Endothelial cell of umbilical vein (primary cell): Measurements from ENCODE around the gene PLOD1. TPM values are rescaled to one million over a fixed set of nuclear protein-coding genes. Genes with fewer than 3 reads are reported as not detected.

Experiments used
- BruUV-seq: library from RNA; stranded (reverse); fragments of 400-500 nt; replicated peaks from 2 replicates; lab custom pipeline; 2021; lab: Mats Ljungman, UMichigan
- CTCF ChIA-PET: fragments of 300-600, 350-600 bp; sonication (Branson Sonifier 250); formaldehyde crosslinking; loops from one replicate; lab custom pipeline; 2021; ENCODE audit warnings: antibody characterized with exemption, inconsistent platforms; lab: Charles Lee
- POLR2A ChIA-PET: fragments of 300-600, 350-600 bp; sonication (Branson Sonifier 250); formaldehyde crosslinking; loops from one replicate; lab custom pipeline; 2021; ENCODE audit warnings: antibody characterized with exemption, inconsistent platforms; lab: Charles Lee
- DNase-seq: peaks from one replicate; pipeline ENCODE4 v3.0.0-alpha.2; 2011; ENCODE audit warnings: low read depth, low spot score
- FAIRE-seq: peaks from 2 replicates; lab custom pipeline; 2011; peaks lifted over from hg19 to GRCh38; lab: Jason Lieb, UNC
- H2AFZ ChIP-seq: 2 replicates; pipeline ENCODE4 v1.6.0; 2012; ENCODE audit warnings: low read depth, low read length, control low read depth, inconsistent platforms
- H3K27ac ChIP-seq: 2 replicates; pipeline ENCODE4 v1.5.1; 2011; ENCODE audit warnings: low read depth, mild to moderate bottlenecking, control low read depth, low read length, moderate library complexity; ENCODE audit not compliant: insufficient read depth
- H3K27me3 ChIP-seq, 2 experiments: 2 replicates each; pipeline versions ENCODE4 v1.6.0 to v1.6.1; 2011; ENCODE audit warnings: low read length in 2 of 2, mixed read lengths in 1 of 2; ENCODE audit not compliant: control insufficient read depth in 2 of 2, insufficient read depth in 2 of 2
- H3K36me3 ChIP-seq, 2 experiments: 2 replicates in 1 of 2; 3 replicates in 1 of 2; pipeline ENCODE4 v1.5.1; 2011; ENCODE audit warnings: low read length in 2 of 2, mild to moderate bottlenecking in 1 of 2, moderate library complexity in 1 of 2; ENCODE audit not compliant: control insufficient read depth in 2 of 2, insufficient read depth in 2 of 2; ENCODE audit errors: extremely low read depth in 1 of 2
- H3K4me1 ChIP-seq: 3 replicates; pipeline ENCODE4 v1.5.1; 2011; ENCODE audit warnings: mild to moderate bottlenecking, low read length; ENCODE audit not compliant: control insufficient read depth, insufficient read depth; ENCODE audit errors: extremely low read depth
- H3K4me2 ChIP-seq: 2 replicates; pipeline ENCODE4 v1.6.1; 2011; ENCODE audit warnings: low read length, control low read depth, mixed read lengths; ENCODE audit not compliant: insufficient read depth
- H3K4me3 ChIP-seq, 3 experiments: fragments of 200-600 bp in 1 of 3; sonication (generic), shearing (Covaris generic) in 1 of 3; replicated peaks in 1 of 3; 2 replicates each; pipeline ENCODE4 v1.5.1; 2011 to 2016; ENCODE audit warnings: control low read depth in 3 of 3, low read length in 3 of 3, mild to moderate bottlenecking in 2 of 3, inconsistent platforms in 1 of 3, low read depth in 1 of 3, moderate library complexity in 1 of 3; ENCODE audit not compliant: insufficient read depth in 1 of 3
- H3K79me2 ChIP-seq: 2 replicates; pipeline ENCODE4 v1.6.0; 2012; ENCODE audit warnings: low read length, inconsistent platforms; ENCODE audit not compliant: control insufficient read depth, insufficient read depth
- H3K9ac ChIP-seq: replicated peaks from 2 replicates; pipeline ENCODE3; 2011; ENCODE audit warnings: low read length, control low read depth; ENCODE audit not compliant: insufficient read depth; ENCODE audit errors: extremely low read depth
- H3K9me1 ChIP-seq: replicated peaks from 3 replicates; pipeline ENCODE4 v1.6.0; 2011; ENCODE audit warnings: mild to moderate bottlenecking, low read length; ENCODE audit not compliant: control insufficient read depth, insufficient read depth; ENCODE audit errors: extremely low read depth
- H3K9me3 ChIP-seq: replicated peaks from 2 replicates; pipeline ENCODE4 v1.5.1; 2012; ENCODE audit warnings: low read length, inconsistent platforms; ENCODE audit not compliant: control insufficient read depth, insufficient read depth
- H4K20me1 ChIP-seq: replicated peaks from 2 replicates; pipeline ENCODE3; 2011; ENCODE audit warnings: mild to moderate bottlenecking, low read length; ENCODE audit not compliant: control insufficient read depth, insufficient read depth; ENCODE audit errors: extremely low read depth
- CTCF ChIP-seq, 2 donors: IDR thresholded peaks; 1 replicate in 1 of 2; 2 replicates in 1 of 2; pipeline ENCODE4 v1.5.1; 2011; ENCODE audit warnings: low read length in 2 of 2, mild to moderate bottlenecking in 2 of 2, moderate library complexity in 2 of 2, control low read depth in 1 of 2, inconsistent platforms in 1 of 2, low read depth in 1 of 2; ENCODE audit not compliant: insufficient read depth in 1 of 2; ENCODE audit errors: extremely low read depth in 1 of 2
- EZH2 ChIP-seq: IDR thresholded peaks from 2 replicates; pipeline ENCODE4 v1.6.1; 2012; ENCODE audit warnings: borderline replicate concordance, low read depth, mild to moderate bottlenecking, moderate library complexity, low read length, inconsistent platforms; ENCODE audit not compliant: severe bottlenecking
- FOS ChIP-seq: IDR thresholded peaks from 2 replicates; pipeline ENCODE4 v1.6.1; 2011; ENCODE audit warnings: mild to moderate bottlenecking, low read length, moderate library complexity, borderline replicate concordance; ENCODE audit not compliant: insufficient read depth
- GATA2 ChIP-seq: IDR thresholded peaks from 2 replicates; pipeline ENCODE4 v1.7.0; 2011; ENCODE audit warnings: low read depth, mild to moderate bottlenecking, moderate library complexity, mixed read lengths, low read length; ENCODE audit not compliant: insufficient read length, insufficient read depth
- JUN ChIP-seq: IDR thresholded peaks from 2 replicates; pipeline ENCODE4 v1.6.1; 2011; ENCODE audit warnings: borderline replicate concordance, low read depth; ENCODE audit not compliant: insufficient read length, insufficient read depth
- MAX ChIP-seq: IDR thresholded peaks from 2 replicates; pipeline ENCODE4 v1.6.1; 2011; ENCODE audit not compliant: insufficient read depth, insufficient read length
- MYC ChIP-seq: IDR thresholded peaks from one replicate; pipeline ENCODE4 v1.6.1; 2011; ENCODE audit warnings: mild to moderate bottlenecking, low read depth, low read length
- POLR2A ChIP-seq: IDR thresholded peaks from 2 replicates; pipeline ENCODE4 v1.6.1; 2012; ENCODE audit warnings: low read depth, mild to moderate bottlenecking, control low read depth, low read length
- POLR2AphosphoS5 ChIP-seq: IDR thresholded peaks from 2 replicates; pipeline ENCODE4 v1.6.1; 2012; ENCODE audit warnings: low read depth, mild to moderate bottlenecking, control low read depth, low read length, moderate library complexity; ENCODE audit not compliant: insufficient read depth
- dilution Hi-C: fragments of 300-500 bp; cut with MboI; formaldehyde crosslinking; loops from one replicate; pipeline ENCODE4 v1.15.0; 2019; ENCODE audit warnings: low sequenced_read_pairs; ENCODE audit not compliant: extremely low pct_ligation_motif_present
- intact Hi-C: fragments of 100-400 bp; cut with micrococcal nuclease; formaldehyde crosslinking; loops from one replicate; pipeline ENCODE4 v1.10.0; 2022
- polyA plus RNA-seq, 4 experiments: library from polyadenylated mRNA; depleted of rRNA in 3 of 4; stranded (reverse) in 3 of 4; unstranded in 1 of 4; fragments of >200 nt; gene quantifications; 2 replicates each; pipeline versions ENCODE4 v1.2.1 to v1.2.3, GENCODE V29; 2011 to 2012; ENCODE audit warnings: missing spikeins in 1 of 4
- total RNA-seq: library from RNA; stranded (reverse); gene quantifications from 2 replicates; pipeline ENCODE4 v1.2.3, GENCODE V29; 2021

Gene PLOD1
- total and polyA plus RNA-seq, 2 donors (not counting 3 experiments of a cell fraction or from before 2014, with no cell fraction given) = 260 to 412 TPM

- ChIA-PET POLR2A (interaction anchor here (6.5 kb wide), 1 partner anchor 11 kb away, joined by 44 read pairs; no protein-coding TSS in a partner anchor), CTCF (interaction anchor here (1.6 kb wide), 1 partner anchor 10 kb away, joined by 5 read pairs; no protein-coding TSS in a partner anchor)
- Histone ChIP-seq H3K4me1 (peaks cover 10% of the 10 kb centered on the region), H3K4me3 (no peak overlapping the region), H3K9me1 (no peaks in the 10 kb centered on the region), H3K4me2 (no peak overlapping the region), H3K9ac (no peak overlapping the region), H2AFZ (no peak overlapping the region), H3K27ac (no peak overlapping the region), H3K36me3 (peaks cover 0 to 26% of the 10 kb centered on the region in 2 experiments), H3K27me3 (no peaks in the 10 kb centered on the region), H3K9me3 (no peaks in the 10 kb centered on the region), H4K20me1 (no peaks in the 10 kb centered on the region), H3K79me2 (peaks cover 25% of the 10 kb centered on the region)
- BruUV-seq = no TSS peak
- DNase-seq (no peak), FAIRE-seq (no peak)
- dilution Hi-C loops = no loop called here
- no peak for TF ChIP-seq FOS
- no peak for TF ChIP-seq POLR2AphosphoS5
- TF ChIP-seq MYC = no peak
- no peak for TF ChIP-seq GATA2
- no peak for TF ChIP-seq MAX
- no peak for TF ChIP-seq JUN
- no peak for TF ChIP-seq CTCF (IDR thresholded peaks at IDR 0.05; ENCODE audit: extremely low read depth in 1 of 2, insufficient read depth in 1 of 2, low read depth in 1 of 2, low read length in 2 of 2)
- TF ChIP-seq POLR2A = no peak
- TF ChIP-seq EZH2 = no peak
- intact Hi-C loops = no loop called here
Measured at GRCh38 chr1:11919621-11920020, 14.9 kb upstream of the PLOD1 start.
